Measurements from ENCODE around the gene AKNA. TPM values are rescaled to one million over a fixed set of nuclear protein-coding genes. Genes with fewer than 3 reads are reported as not detected.

The AKNA gene
- total and polyA plus RNA-seq, 4 donors, result 29.5 to 79.5 (median 48.6) TPM

DNA sequence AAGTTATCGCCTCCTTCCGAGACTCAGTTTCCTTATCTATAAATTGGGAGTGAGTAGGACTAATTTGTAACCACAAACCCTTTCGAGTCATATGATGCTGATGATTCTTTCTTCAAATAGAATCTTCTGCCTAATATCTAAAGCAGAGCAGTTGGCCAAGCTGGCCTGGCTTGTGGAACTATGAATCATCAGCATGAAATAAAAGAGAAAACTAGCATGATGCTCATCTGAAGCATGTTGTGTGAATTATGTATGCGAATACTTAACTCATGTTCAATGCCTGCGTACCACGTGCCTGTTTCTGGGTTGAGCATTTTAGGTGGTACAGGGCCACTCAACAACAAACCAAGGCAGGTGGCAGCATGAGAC lies 79.9 kb downstream of the AKNA start:
- Histone ChIP-seq H3K9ac (ENCODE audit: insufficient read depth in 1 of 2, low read length in 2 of 2) (no peak overlapping the region), H3K36me3 (ENCODE audit: control insufficient read depth in 4 of 4, insufficient read depth in 4 of 4, low read length in 4 of 4) (peaks cover 1 to 29% (median 12%) of the 10 kb centered on the region in 4 donors), H3K4me1 (ENCODE audit: control insufficient read depth in 5 of 5, insufficient read depth in 5 of 5, low read length in 5 of 5) (no peaks in the 10 kb centered on the region), H3K27ac (ENCODE audit: low read depth in 1 of 2, low read length in 1 of 2) (no peak overlapping the region), H3K27me3 (ENCODE audit: control insufficient read depth in 3 of 3, insufficient read depth in 3 of 3, low read length in 2 of 3) (no peaks in the 10 kb centered on the region), H3K4me3 (no peak overlapping the region), H3K9me3 (ENCODE audit: control insufficient read depth in 4 of 4, insufficient read depth in 3 of 4, low read length in 3 of 4) (no peaks in the 10 kb centered on the region)
- WGBS, 2 donors, result 91 to 96% methylated on average over 6 of the region's 6 CpGs
- TF ChIP-seq, protein P1, sequence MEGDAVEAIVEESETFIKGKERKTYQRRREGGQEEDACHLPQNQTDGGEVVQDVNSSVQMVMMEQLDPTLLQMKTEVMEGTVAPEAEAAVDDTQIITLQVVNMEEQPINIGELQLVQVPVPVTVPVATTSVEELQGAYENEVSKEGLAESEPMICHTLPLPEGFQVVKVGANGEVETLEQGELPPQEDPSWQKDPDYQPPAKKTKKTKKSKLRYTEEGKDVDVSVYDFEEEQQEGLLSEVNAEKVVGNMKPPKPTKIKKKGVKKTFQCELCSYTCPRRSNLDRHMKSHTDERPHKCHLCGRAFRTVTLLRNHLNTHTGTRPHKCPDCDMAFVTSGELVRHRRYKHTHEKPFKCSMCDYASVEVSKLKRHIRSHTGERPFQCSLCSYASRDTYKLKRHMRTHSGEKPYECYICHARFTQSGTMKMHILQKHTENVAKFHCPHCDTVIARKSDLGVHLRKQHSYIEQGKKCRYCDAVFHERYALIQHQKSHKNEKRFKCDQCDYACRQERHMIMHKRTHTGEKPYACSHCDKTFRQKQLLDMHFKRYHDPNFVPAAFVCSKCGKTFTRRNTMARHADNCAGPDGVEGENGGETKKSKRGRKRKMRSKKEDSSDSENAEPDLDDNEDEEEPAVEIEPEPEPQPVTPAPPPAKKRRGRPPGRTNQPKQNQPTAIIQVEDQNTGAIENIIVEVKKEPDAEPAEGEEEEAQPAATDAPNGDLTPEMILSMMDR (IDR thresholded peaks at IDR 0.05; ENCODE audit: control extremely low read depth, extremely low read depth), result no peak
- ATAC-seq (ENCODE audit: insufficient read depth, low FRiP score), result no peak
- no peak for DNase-seq

DNA sequence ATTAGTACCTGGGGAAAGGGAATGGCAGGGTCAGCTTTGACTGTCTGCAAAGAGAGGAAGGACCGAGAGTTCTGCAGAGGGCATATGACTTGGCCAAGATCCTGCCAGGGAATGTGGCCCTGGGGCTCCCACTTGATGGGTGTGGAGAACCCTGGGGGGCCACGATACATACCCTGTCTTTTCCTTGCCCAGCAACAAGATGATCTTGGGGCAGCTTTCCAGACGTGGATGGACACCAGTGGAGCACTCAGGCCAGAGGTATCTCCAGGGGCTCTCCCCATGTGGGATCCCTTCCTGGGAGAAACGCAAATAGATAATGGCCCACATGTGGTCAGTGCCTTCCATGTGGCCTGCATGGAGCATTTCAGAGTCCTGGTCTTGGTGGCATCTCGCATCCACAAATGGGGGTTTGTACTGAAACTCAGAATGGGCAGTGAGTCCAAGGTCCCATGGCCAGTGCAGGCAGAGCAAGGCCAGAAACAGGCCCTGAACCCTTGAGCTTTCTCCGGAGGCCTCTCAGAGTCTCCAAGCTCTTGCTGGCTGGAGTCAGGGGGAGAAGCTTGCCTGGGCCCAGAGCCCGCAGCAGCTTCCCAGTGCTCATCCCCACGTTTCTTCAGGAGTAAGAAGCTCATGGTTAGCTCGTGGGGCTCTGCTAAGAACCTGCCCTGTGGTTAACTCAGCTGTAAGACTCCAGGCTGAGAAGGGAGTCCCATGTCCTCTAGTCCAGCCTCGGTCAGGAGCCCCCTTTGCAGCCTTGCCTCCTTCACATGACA lies 83.2 kb downstream of the AKNA start:
- Histone ChIP-seq H3K9ac (ENCODE audit: insufficient read depth in 1 of 2, low read length in 2 of 2) (no peak overlapping the region), H3K4me3 (no peak overlapping the region), H3K36me3 (ENCODE audit: control insufficient read depth in 4 of 4, insufficient read depth in 4 of 4, low read length in 4 of 4) (peaks cover 0 to 30% (median 17%) of the 10 kb centered on the region in 4 donors), H3K9me3 (ENCODE audit: control insufficient read depth in 4 of 4, insufficient read depth in 3 of 4, low read length in 3 of 4) (no peaks in the 10 kb centered on the region), H3K4me1 (ENCODE audit: control insufficient read depth in 5 of 5, insufficient read depth in 5 of 5, low read length in 5 of 5) (no peaks in the 10 kb centered on the region), H3K27me3 (ENCODE audit: control insufficient read depth in 3 of 3, insufficient read depth in 3 of 3, low read length in 2 of 3) (no peaks in the 10 kb centered on the region), H3K27ac (ENCODE audit: low read depth in 1 of 2, low read length in 1 of 2) (no peak overlapping the region)
- no peak for ATAC-seq (ENCODE audit: insufficient read depth, low FRiP score)
- WGBS, 2 donors, result 87 to 90% methylated on average over 10 of the region's 10 CpGs
- no peak for DNase-seq
- TF ChIP-seq, protein P1 (IDR thresholded peaks at IDR 0.05; ENCODE audit: control extremely low read depth, extremely low read depth), result no peak

DNA sequence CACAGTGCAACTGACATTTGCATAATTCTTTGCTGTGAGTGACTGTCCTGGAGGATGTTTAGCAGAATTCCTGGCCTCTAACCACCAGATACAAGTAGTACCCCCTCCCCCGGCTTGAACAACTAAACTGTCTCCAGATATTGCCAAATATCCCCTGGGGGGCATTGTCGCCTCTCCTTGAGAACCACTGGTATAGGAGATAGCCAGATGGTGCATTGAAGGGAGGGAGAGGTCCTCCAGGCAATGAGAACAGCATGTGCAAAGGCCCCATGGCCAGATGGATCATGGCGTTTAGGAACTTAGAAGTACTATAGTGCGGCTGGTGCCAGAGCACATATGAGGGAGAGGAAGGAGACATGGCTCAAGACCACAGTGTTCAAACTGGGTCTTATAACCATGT lies 83.8 kb downstream of the AKNA start:
- no peaks in the 10 kb centered on the region for H3K4me1 ChIP-seq (ENCODE audit: control insufficient read depth in 5 of 5, insufficient read depth in 5 of 5, low read length in 5 of 5)
- H3K4me3 ChIP-seq, result no peak overlapping the region
- no peak for ATAC-seq (ENCODE audit: insufficient read depth, low FRiP score)
- DNase-seq, result no peak
- H3K36me3 ChIP-seq (ENCODE audit: control insufficient read depth in 4 of 4, insufficient read depth in 4 of 4, low read length in 4 of 4), result peaks cover 0 to 30% (median 16%) of the 10 kb centered on the region in 4 donors
- H3K27me3 ChIP-seq (ENCODE audit: control insufficient read depth in 3 of 3, insufficient read depth in 3 of 3, low read length in 2 of 3), result no peaks in the 10 kb centered on the region
- H3K9me3 ChIP-seq (ENCODE audit: control insufficient read depth in 4 of 4, insufficient read depth in 3 of 4, low read length in 3 of 4), result no peaks in the 10 kb centered on the region
- TF ChIP-seq, protein P1 (IDR thresholded peaks at IDR 0.05; ENCODE audit: control extremely low read depth, extremely low read depth), result no peak
- H3K27ac ChIP-seq (ENCODE audit: low read depth in 1 of 2, low read length in 1 of 2), result no peak overlapping the region
- no peak overlapping the region for H3K9ac ChIP-seq (ENCODE audit: insufficient read depth in 1 of 2, low read length in 2 of 2)
- WGBS, 2 donors, result 85 to 93% methylated on average over 4 of the region's 4 CpGs

Data from lung (tissue), 12 donors.